Urinary bladder (tissue), 4 donors: ENCODE measurements around the gene NUP98. TPM values are rescaled to one million over a fixed set of nuclear protein-coding genes. Genes with fewer than 3 reads are reported as not detected.
"Not testable (repeated sequence)": the region's sequence is repeated elsewhere in the genome, so short reads cannot be mapped to it uniquely, and the experiment has no call there.

Source experiments
- DNase-seq: peaks from one replicate; pipeline ENCODE4 v3.0.0-alpha.2; 2015; ENCODE audit errors: extremely low spot score
- H3K27ac ChIP-seq: one replicate; pipeline ENCODE4 v1.5.1; 2013; ENCODE audit warnings: low read depth, mild to moderate bottlenecking, moderate library complexity
- H3K36me3 ChIP-seq: one replicate; pipeline ENCODE4 v1.6.1; 2013; ENCODE audit warnings: mild to moderate bottlenecking, moderate library complexity; ENCODE audit not compliant: insufficient read depth
- H3K4me1 ChIP-seq: one replicate; pipeline ENCODE4 v1.6.1; 2013; ENCODE audit warnings: mild to moderate bottlenecking, moderate library complexity; ENCODE audit not compliant: insufficient read depth
- H3K4me3 ChIP-seq: one replicate; pipeline ENCODE4 v1.5.1; 2013; ENCODE audit warnings: low read depth, low read length
- WGBS: extraction: QIAGEN DNeasy Blood & Tissue Kit; methylation state at CpG from one replicate; pipeline ENCODE4 v1.1.7; 2013; 5-methylcytosine and 5-hydroxymethylcytosine counted together
- polyA plus RNA-seq: library from polyadenylated mRNA; stranded (reverse); fragments of 200-250 nt; gene quantifications from one replicate; pipeline ENCODE4 v1.2.3, GENCODE V29; 2013
- total RNA-seq: library from RNA; depleted of rRNA; stranded (reverse); fragments of >200 nt; gene quantifications from one replicate; pipeline ENCODE4 v1.2.3, GENCODE V29; 2014
- donor health status: healthy with polysubstance abuse.
- donor health status: healthy.

NUP98 gene
- total and polyA plus RNA-seq, 2 donors: 41.8 to 105 TPM

- Histone ChIP-seq H3K27ac (no peak overlapping the region), H3K4me1 (no peaks in the 10 kb centered on the region), H3K36me3 (peaks cover 13% of the 10 kb centered on the region), H3K4me3 (no peak overlapping the region)
- DNase-seq: no peak
- 78% methylated on average over 3 of the region's 3 CpGs for WGBS
Observed at GRCh38 chr11:3767536-3767935, 29.8 kb downstream of the NUP98 start.

- H3K4me1 ChIP-seq, H3K4me3 ChIP-seq, H3K36me3 ChIP-seq, DNase-seq, H3K27ac ChIP-seq: not testable (repeated sequence)
- WGBS: 92% methylated on average over 9 of the region's 9 CpGs
Observed at GRCh38 chr11:3766836-3767235, 30.5 kb downstream of the NUP98 start.

- WGBS: 94% methylated on average over 4 of the region's 4 CpGs
- Histone ChIP-seq H3K4me3 (no peak overlapping the region), H3K36me3 (peaks cover 3% of the 10 kb centered on the region), H3K4me1 (no peaks in the 10 kb centered on the region), H3K27ac (no peak overlapping the region)
- DNase-seq: no peak
Observed at GRCh38 chr11:3764266-3764665, 33.1 kb downstream of the NUP98 start.

GRCh38 chr11:3755151-3755550 lies 42.2 kb downstream of the NUP98 start:
- Histone ChIP-seq H3K36me3 (peaks cover 5% of the 10 kb centered on the region), H3K4me1 (no peaks in the 10 kb centered on the region), H3K4me3 (no peak overlapping the region), H3K27ac (no peak overlapping the region)
- 92% methylated on average over 6 of the region's 6 CpGs for WGBS
- DNase-seq: no peak

GRCh38 chr11:3753110-3753509 lies 44.2 kb downstream of the NUP98 start:
- Histone ChIP-seq H3K4me1 (no peaks in the 10 kb centered on the region), H3K36me3 (peaks cover 5% of the 10 kb centered on the region), H3K27ac (no peak overlapping the region), H3K4me3 (no peak overlapping the region)
- DNase-seq: no peak
- WGBS: 89% methylated on average over 2 of the region's 2 CpGs

GRCh38 chr11:3747704-3748103 lies 49.6 kb downstream of the NUP98 start:
- DNase-seq: no peak
- H3K36me3 ChIP-seq: peaks cover 4% of the 10 kb centered on the region
- H3K4me1 ChIP-seq: no peaks in the 10 kb centered on the region
- no peak overlapping the region for H3K27ac ChIP-seq
- WGBS: 71% methylated on average over 1 of the region's 1 CpG
- H3K4me3 ChIP-seq: no peak overlapping the region

- DNase-seq: peak; percentile 31
- 78% methylated on average over 5 of the region's 5 CpGs for WGBS
- Histone ChIP-seq H3K4me3 (no peak overlapping the region), H3K4me1 (no peaks in the 10 kb centered on the region), H3K36me3 (peaks cover 4% of the 10 kb centered on the region), H3K27ac (no peak overlapping the region)
Observed at GRCh38 chr11:3745161-3745560, 52.2 kb downstream of the NUP98 start.

- H3K27ac ChIP-seq: no peak overlapping the region
- no peak overlapping the region for H3K4me3 ChIP-seq
- no peak for DNase-seq
- H3K36me3 ChIP-seq: peaks cover 4% of the 10 kb centered on the region
- no peaks in the 10 kb centered on the region for H3K4me1 ChIP-seq
- WGBS: 91% methylated on average over 1 of the region's 1 CpG
Observed at GRCh38 chr11:3738723-3739122, 58.6 kb downstream of the NUP98 start.

- 94% methylated on average over 1 of the region's 1 CpG for WGBS
- DNase-seq: no peak
- Histone ChIP-seq H3K27ac (no peak overlapping the region), H3K4me3 (no peak overlapping the region), H3K4me1 (no peaks in the 10 kb centered on the region), H3K36me3 (peaks cover 4% of the 10 kb centered on the region)
Observed at GRCh38 chr11:3738241-3738640, 59.1 kb downstream of the NUP98 start.

- no peak overlapping the region for H3K4me3 ChIP-seq
- H3K27ac ChIP-seq: no peak overlapping the region
- H3K36me3 ChIP-seq: peaks cover 4% of the 10 kb centered on the region
- DNase-seq: no peak
- 88% methylated on average over 11 of the region's 11 CpGs for WGBS
- H3K4me1 ChIP-seq: no peaks in the 10 kb centered on the region
Observed at GRCh38 chr11:3737386-3737933, 59.9 kb downstream of the NUP98 start.

GRCh38 chr11:3736816-3737215 lies 60.5 kb downstream of the NUP98 start:
- Histone ChIP-seq H3K27ac (no peak overlapping the region), H3K4me3 (no peak overlapping the region), H3K36me3 (peaks cover 4% of the 10 kb centered on the region), H3K4me1 (no peaks in the 10 kb centered on the region)
- no peak for DNase-seq

- WGBS: 98% methylated on average over 4 of the region's 4 CpGs
Observed at GRCh38 chr11:3735827-3736226, 61.5 kb downstream of the NUP98 start.

GRCh38 chr11:3732671-3733436 lies 64.5 kb downstream of the NUP98 start:
- Histone ChIP-seq H3K36me3 (peaks cover 8% of the 10 kb centered on the region), H3K27ac (no peak overlapping the region), H3K4me1 (no peaks in the 10 kb centered on the region), H3K4me3 (no peak overlapping the region)
- no peak for DNase-seq
- WGBS: 88% methylated on average over 8 of the region's 8 CpGs

More at GRCh38 chr11:3735827-3736226, 61.5 kb downstream of the NUP98 start:
- DNase-seq: no peak
- Histone ChIP-seq H3K4me3 (no peak overlapping the region), H3K27ac (no peak overlapping the region), H3K4me1 (no peaks in the 10 kb centered on the region), H3K36me3 (peaks cover 4% of the 10 kb centered on the region)

GRCh38 chr11:3723014-3723708 lies 74.2 kb downstream of the NUP98 start:
- 59% methylated on average over 6 of the region's 6 CpGs for WGBS
- Histone ChIP-seq H3K4me3 (no peak overlapping the region), H3K27ac (no peak overlapping the region), H3K36me3 (peaks cover 5% of the 10 kb centered on the region), H3K4me1 (no peaks in the 10 kb centered on the region)
- no peak for DNase-seq
